ENCODE measurements around the gene ZNF524. TPM values are rescaled to one million over a fixed set of nuclear protein-coding genes. Genes with fewer than 3 reads are reported as not detected.

The ZNF524 gene
- total RNA-seq, 2 experiments from 2014 or later: 21.9 to 25.2 TPM

DNA sequence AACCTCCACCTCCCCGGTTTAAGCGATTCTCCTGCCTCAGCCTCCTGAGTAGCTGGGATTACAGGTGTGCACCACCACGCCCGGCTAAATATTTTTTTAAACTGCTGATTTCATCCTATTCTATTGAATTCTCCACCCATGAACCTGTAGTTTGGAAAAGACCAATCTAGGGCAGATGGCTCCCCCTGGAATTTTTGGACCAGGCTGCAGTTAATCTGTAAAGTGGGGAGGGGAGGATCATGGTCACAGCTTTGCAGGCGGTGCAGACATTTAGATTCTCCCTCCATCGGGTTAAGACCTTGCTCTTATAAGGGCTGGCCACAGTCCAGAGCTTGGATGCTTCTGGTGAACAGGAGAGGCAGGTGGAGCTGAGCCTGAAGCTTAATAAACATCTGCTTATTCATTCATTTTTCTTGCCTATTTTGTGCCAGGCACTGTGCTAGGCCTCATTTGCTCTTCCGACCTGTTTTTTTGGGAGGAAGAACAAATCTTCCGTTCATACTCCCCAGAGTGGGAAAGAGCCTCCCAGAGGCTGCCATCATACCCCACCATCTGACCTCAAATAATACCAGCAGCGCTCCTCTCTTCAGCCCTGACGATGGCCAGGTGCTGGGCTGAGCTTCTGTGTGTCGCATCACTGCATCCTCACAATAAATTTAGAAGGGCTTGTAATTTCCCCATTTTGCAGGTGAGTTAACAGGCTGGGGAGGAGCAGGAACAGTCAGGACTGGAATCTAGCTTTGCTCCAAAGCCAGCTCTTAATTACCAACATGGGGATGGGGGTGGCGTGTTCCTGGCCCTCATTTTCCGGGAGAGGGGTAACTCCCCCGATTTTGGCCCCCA, 47.0 kb downstream of the ZNF524 start:
- no peaks in the 10 kb centered on the region for H3K27me3 Mint-ChIP-seq (ENCODE audit: low read depth)
- no peaks in the 10 kb centered on the region for H3K9me3 Mint-ChIP-seq (ENCODE audit: insufficient read depth)
- ATAC-seq (no peak), DNase-seq (no peak)
- POLR2A ChIA-PET: interaction anchor here (0.7 to 2.0 kb wide), 4 partner anchors 8 to 47 kb away, joined by 3 to 8 read pairs (median 4); partner anchors contain the start of gene FIZ1
- peaks cover 48% of the 10 kb centered on the region for H3K4me1 Mint-ChIP-seq (ENCODE audit: low read depth)
- H3K4me3 Mint-ChIP-seq: peak overlapping the region; percentile 78
- peaks cover 25% of the 10 kb centered on the region for H3K36me3 Mint-ChIP-seq (ENCODE audit: low read depth)
- H3K27ac Mint-ChIP-seq: peak overlapping the region; percentile 80
- CTCF ChIA-PET: interaction anchor here (0.9 to 4.7 kb wide), 6 partner anchors 9 to 180 kb away, joined by 3 to 39 read pairs (median 4); no protein-coding TSS in a partner anchor

DNA sequence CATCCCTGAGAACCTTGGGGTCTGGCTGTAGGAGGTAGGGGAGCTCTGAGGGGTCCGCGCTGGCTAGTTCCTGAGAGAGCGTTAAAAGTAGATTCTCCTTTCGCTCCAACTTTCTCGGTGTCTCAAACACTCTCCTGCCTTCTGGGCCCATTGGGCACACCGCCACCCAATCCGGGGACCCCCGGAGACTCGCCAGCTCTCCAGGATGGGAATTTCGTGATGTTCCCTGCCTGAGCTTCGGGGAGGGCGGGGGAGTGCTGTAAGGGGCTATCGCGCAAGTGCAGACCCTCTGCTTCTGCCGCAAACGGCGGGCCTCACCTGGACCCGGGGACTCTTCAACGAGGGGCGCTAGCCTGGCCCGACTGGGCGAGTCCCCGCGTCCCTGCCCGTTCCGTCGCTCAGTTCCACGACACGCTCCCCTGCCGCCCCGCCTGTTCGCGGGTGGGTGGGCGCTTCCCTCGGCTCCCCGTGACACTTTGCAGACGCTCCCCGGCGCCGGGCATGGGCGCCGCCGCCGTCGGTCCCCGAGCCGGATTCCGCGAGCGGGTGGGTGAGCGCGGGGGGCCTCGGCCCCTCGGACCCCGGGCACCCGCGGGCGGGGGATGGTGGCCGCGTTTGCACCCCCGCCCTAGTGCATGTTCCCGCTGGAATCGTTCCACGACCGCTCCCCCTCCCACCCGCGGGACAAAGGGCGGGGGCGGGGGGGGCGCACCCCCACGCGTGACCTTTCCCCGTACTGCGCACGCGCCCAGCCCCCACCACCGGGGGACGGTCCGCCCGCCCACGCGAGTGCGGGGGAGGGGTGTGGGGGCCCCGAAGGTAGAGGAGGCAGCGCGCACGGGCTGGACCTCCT, 47.9 kb downstream of the ZNF524 start, which contains the start of gene CCDC106:
Gene CCDC106, plus strand, starts transcription at position 481 of the 853 bp plus-strand sequence. CDS start 835 bp downstream, outside the sequence.
- Mint-ChIP-seq H3K27ac (peak within 1 kb of the TSS; percentile 80), H3K36me3 (ENCODE audit: low read depth) (peaks cover 25% of the 10 kb centered on the region), H3K4me3 (peak within 1 kb of the TSS; percentile 78), H3K4me1 (ENCODE audit: low read depth) (peaks cover 45% of the 10 kb centered on the region), H3K9me3 (ENCODE audit: insufficient read depth) (no peaks in the 10 kb centered on the region), H3K27me3 (ENCODE audit: low read depth) (no peaks in the 10 kb centered on the region)
- CTCF ChIA-PET: interaction anchor here (1.2 to 4.7 kb wide), 7 partner anchors 8 to 144 kb away, joined by 3 to 39 read pairs (median 4); no protein-coding TSS in a partner anchor
- DNase-seq: peak; percentile 47
- ATAC-seq: peak; percentile 21
- POLR2A ChIA-PET: interaction anchor here (0.7 to 2.0 kb wide), 4 partner anchors 9 to 48 kb away, joined by 3 to 8 read pairs (median 4); partner anchors contain the start of gene FIZ1

DNA sequence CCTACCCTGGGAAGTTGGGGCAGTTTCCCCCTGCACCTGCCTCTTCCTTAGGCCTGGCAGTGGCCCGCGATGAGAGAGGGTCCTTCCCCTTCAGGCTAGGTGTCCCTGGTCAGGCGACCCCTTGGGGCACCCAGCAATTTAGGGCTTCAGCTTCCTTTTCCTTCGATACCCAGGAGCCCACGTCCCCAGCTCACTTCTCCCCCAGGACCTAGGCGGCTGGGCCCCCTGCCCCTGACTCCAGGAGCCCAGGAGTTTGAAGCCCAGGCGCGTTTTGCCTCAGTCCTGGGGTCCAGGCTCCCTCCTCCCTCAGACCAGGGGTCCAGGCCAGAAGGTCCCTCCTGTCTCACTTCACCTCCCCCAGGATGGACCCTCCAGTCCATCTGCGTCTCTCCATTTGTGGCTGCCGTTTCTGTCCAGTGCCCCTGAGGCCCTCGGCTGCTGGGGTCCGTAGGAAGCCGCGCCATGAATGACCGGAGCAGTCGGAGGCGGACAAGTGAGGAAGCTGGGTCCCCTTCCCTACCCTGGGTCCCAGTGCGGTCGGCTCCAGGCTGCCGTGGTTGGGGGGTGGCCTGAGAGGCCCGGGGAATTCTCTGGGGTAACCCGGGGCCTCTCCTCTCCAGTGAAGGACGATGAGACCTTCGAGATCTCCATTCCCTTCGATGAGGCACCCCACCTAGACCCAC, 48.6 kb downstream of the ZNF524 start:
- POLR2A ChIA-PET: interaction anchor here (0.8 to 2.0 kb wide), 3 partner anchors 11 to 13 kb away, joined by 3 to 8 read pairs (median 3); no protein-coding TSS in a partner anchor
- Mint-ChIP-seq H3K4me1 (ENCODE audit: low read depth) (peaks cover 40% of the 10 kb centered on the region), H3K27ac (peak overlapping the region; percentile 68), H3K4me3 (peak overlapping the region; percentile 75), H3K9me3 (ENCODE audit: insufficient read depth) (no peaks in the 10 kb centered on the region), H3K36me3 (ENCODE audit: low read depth) (peaks cover 22% of the 10 kb centered on the region), H3K27me3 (ENCODE audit: low read depth) (no peaks in the 10 kb centered on the region)
- ATAC-seq (no peak), DNase-seq (no peak)
- CTCF ChIA-PET: interaction anchor here (1.4 to 4.7 kb wide), 3 partner anchors 9 to 16 kb away, joined by 3 to 39 read pairs (median 4); no protein-coding TSS in a partner anchor

DNA sequence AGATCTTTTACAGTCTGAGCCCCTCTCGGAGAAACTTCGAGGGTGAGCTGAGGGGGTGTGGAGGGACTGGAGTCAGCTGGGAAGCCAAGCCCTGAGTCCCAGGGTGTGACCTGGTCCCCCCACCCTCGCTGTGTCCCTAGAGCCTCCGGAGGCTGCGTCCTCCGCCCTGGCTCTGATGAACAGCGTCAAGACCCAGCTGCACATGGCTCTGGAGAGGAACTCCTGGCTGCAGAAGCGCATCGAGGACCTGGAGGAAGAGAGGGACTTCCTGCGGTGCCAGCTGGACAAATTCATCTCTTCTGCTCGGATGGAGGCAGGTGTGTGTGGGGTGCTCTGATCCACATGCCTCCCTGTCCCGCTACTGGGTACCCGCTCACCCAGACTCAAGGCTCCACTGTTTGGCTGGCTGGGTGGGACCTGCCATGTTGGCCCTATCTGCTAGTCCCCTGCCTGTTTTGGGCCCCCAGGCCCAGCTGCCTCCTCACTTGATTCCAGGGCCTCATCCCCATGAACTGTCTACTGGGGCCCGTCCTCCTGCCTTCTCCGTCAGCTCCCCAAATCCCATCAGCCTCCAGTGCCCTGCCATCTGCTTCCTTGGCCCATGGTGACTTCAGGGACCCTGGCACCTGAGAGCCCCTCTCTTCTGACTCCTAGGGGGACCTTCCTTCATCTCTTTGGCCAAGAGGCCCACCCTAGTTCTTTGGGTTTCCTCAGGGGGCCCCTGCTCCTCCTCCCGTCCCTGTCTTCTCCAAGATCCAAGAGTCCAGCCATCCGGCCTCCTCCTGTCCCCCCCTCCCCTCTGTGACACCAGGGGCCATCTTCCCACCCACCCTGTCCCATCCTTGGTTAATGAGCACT, 49.4 kb downstream of the ZNF524 start:
- H3K27ac Mint-ChIP-seq: peak overlapping the region; percentile 77
- DNase-seq (no peak), ATAC-seq (no peak)
- H3K4me1 Mint-ChIP-seq (ENCODE audit: low read depth): peaks cover 39% of the 10 kb centered on the region
- peaks cover 22% of the 10 kb centered on the region for H3K36me3 Mint-ChIP-seq (ENCODE audit: low read depth)
- peak overlapping the region; percentile 75 for H3K4me3 Mint-ChIP-seq
- ChIA-PET POLR2A (interaction anchor here (0.8 to 0.9 kb wide), 3 partner anchors 12 to 14 kb away, joined by 3 read pairs; no protein-coding TSS in a partner anchor), CTCF (interaction anchor here (1.4 to 4.7 kb wide), 3 partner anchors 10 to 17 kb away, joined by 3 to 39 read pairs (median 4); no protein-coding TSS in a partner anchor)
- H3K27me3 Mint-ChIP-seq (ENCODE audit: low read depth): no peaks in the 10 kb centered on the region
- no peaks in the 10 kb centered on the region for H3K9me3 Mint-ChIP-seq (ENCODE audit: insufficient read depth)

DNA sequence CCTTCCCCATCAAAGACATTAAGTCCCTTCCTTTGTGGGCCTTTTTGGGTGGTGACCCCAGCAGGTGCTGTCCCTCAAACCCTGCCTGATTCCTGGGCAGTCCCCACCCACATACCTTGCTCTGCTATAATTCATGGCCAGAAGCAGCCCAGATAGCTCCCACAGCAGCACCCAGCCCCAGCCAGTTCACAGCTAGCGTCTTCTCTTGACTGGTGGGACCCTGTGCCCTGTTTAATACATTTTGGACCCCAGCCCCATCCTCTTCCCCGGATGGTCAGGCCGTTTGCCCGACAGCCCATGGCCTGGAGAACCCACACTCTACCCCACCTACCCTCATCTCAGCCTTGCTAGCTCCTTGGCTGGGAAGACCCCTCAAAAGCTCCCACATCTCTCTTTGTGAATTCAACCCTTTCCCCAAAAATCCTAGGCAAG, 50.1 kb downstream of the ZNF524 start:
- Mint-ChIP-seq H3K4me1 (ENCODE audit: low read depth) (peaks cover 34% of the 10 kb centered on the region), H3K27me3 (ENCODE audit: low read depth) (no peaks in the 10 kb centered on the region), H3K36me3 (ENCODE audit: low read depth) (peaks cover 22% of the 10 kb centered on the region), H3K27ac (peak overlapping the region; percentile 41), H3K9me3 (ENCODE audit: insufficient read depth) (no peaks in the 10 kb centered on the region), H3K4me3 (peak overlapping the region; percentile 13)
- ATAC-seq (no peak), DNase-seq (no peak)
- ChIA-PET CTCF (interaction anchor here (2.0 to 4.7 kb wide), 2 partner anchors 10 to 18 kb away, joined by 4 to 39 read pairs; no protein-coding TSS in a partner anchor), POLR2A (interaction anchor here (0.8 kb wide), 1 partner anchor 13 kb away, joined by 3 read pairs; no protein-coding TSS in a partner anchor)

DNA sequence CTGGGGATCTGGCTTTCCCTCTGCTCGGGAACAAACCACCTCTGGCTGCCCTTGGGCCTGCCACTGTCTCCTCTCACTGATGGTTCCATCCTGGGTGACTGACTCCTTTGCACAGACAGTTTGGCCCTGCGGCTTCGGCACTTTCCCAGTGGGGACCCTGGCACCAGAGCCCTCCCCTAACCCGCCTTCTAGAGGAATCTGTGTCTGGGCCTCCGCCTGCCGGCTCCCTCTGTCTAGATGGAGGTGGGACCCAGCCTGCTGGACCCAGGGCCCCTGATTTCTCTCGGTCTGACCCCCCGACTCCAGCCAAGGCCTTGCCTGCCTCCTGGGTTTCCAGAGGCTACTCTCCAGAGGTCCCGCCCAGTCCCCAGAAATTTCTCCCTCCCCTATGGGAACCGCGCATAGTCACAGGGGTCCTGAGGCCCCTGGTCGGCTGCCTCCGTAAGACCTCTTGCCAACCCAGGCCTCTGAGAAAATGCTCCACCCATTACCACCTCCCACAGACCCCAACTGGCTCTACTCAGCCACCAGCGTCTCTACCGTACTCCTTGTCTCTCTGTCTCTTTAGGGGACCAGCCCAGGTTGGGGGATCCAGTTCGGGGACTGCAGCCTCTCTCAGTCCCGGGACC, 50.6 kb downstream of the ZNF524 start:
- ATAC-seq (no peak), DNase-seq (no peak)
- POLR2A ChIA-PET: interaction anchor here (0.8 kb wide), 1 partner anchor 14 kb away, joined by 3 read pairs; no protein-coding TSS in a partner anchor
- H3K36me3 Mint-ChIP-seq (ENCODE audit: low read depth): peaks cover 18% of the 10 kb centered on the region
- peaks cover 29% of the 10 kb centered on the region for H3K4me1 Mint-ChIP-seq (ENCODE audit: low read depth)
- peak overlapping the region; percentile 10 for H3K4me3 Mint-ChIP-seq
- no peaks in the 10 kb centered on the region for H3K27me3 Mint-ChIP-seq (ENCODE audit: low read depth)
- H3K27ac Mint-ChIP-seq: no peak overlapping the region
- no peaks in the 10 kb centered on the region for H3K9me3 Mint-ChIP-seq (ENCODE audit: insufficient read depth)
- CTCF ChIA-PET: interaction anchor here (4.7 kb wide), 1 partner anchor 18 kb away, joined by 39 read pairs; no protein-coding TSS in a partner anchor

DNA sequence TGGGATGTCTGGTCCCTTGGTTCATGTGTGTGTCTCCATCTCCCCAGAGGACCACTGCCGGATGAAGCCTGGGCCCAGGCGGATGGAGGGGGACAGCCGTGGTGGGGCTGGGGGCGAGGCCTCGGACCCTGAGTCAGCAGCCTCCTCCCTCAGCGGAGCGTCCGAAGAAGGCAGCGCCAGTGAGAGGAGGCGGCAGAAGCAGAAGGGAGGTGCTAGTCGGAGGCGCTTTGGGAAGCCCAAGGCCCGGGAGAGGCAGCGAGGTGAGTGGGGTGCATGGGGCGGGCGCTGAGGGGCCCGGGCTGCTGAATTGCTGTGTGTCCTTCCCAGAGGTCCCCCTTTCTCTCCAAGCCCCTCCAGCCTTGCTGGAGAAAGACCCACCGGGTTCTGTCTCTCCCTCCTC, 51.1 kb downstream of the ZNF524 start:
- ChIA-PET CTCF (no interaction called here), POLR2A (no interaction called here)
- Mint-ChIP-seq H3K36me3 (ENCODE audit: low read depth) (peaks cover 23% of the 10 kb centered on the region), H3K27me3 (ENCODE audit: low read depth) (no peaks in the 10 kb centered on the region), H3K4me1 (ENCODE audit: low read depth) (peaks cover 34% of the 10 kb centered on the region), H3K4me3 (no peak overlapping the region), H3K27ac (no peak overlapping the region), H3K9me3 (ENCODE audit: insufficient read depth) (no peaks in the 10 kb centered on the region)
- ATAC-seq: no peak
- no peak for DNase-seq

DNA sequence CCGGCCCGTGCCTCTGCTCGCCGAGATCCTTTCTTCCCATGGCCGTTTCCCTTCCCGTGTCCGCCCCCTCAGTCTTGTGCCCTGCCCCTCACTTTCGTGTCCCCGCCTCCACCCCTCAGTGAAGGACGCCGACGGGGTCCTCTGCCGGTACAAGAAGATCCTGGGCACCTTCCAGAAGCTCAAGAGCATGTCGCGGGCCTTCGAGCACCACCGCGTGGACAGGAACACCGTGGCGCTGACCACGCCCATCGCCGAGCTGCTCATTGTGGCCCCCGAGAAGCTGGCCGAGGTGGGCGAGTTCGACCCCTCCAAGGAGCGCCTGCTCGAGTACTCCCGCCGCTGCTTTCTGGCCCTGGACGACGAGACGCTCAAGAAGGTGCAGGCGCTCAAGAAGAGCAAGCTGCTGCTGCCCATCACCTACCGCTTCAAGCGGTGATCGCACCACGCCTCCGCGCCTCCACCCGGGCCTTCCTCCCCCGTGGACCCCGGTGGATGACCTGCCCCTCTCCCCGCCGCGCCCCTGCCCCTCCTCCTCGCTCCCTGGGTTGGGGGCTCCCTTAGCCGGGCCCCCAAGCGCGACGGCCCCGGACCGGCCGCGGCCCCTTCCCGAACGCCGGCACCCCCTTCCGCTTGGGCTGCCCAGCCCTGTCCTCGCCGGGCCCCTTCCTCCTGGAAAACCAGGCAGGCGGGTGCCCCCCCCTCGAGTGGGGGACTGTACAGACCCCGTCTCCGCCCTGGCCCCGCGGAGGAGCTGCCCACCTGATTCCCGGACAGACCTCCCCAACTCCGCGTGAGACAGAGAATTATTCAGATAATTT, 52.4 kb downstream of the ZNF524 start:
- H3K27ac Mint-ChIP-seq: no peak overlapping the region
- peak overlapping the region; percentile 13 for H3K4me3 Mint-ChIP-seq
- H3K27me3 Mint-ChIP-seq (ENCODE audit: low read depth): no peaks in the 10 kb centered on the region
- ATAC-seq: no peak
- DNase-seq: no peak
- H3K4me1 Mint-ChIP-seq (ENCODE audit: low read depth): peaks cover 39% of the 10 kb centered on the region
- H3K9me3 Mint-ChIP-seq (ENCODE audit: insufficient read depth): no peaks in the 10 kb centered on the region
- ChIA-PET CTCF (interaction anchor here (0.7 to 1.8 kb wide), 6 partner anchors 12 to 47 kb away, joined by 3 to 10 read pairs (median 4); partner anchors contain the start of gene ZNF865), POLR2A (interaction anchor here (0.6 to 1.4 kb wide), 3 partner anchors 10 to 21 kb away, joined by 3 to 5 read pairs (median 3); no protein-coding TSS in a partner anchor)
- H3K36me3 Mint-ChIP-seq (ENCODE audit: low read depth): peaks cover 30% of the 10 kb centered on the region

All from activated CD8-positive, alpha-beta T cell treated with anti-CD3 and anti-CD28 coated beads, Interleukin-2, amount 10 ng/mL, durations not matched to agents 7 days and 5 days (primary cell).